Stimulated activated CD4-positive, alpha-beta T cell treated with anti-CD3 and anti-CD28 coated beads, Interleukin-1b, Interleukin-23, amount 100 ng/mL, for 48 hours (primary cell): ENCODE measurements around the gene SEMA3C.

Experiments used
- DNase-seq: peaks from one replicate; pipeline ENCODE4 v3.0.0-alpha.2; 2020

SEMA3C gene

GRCh38 chr7:80924090-80924489 is 5.2 kb upstream of the SEMA3C start:
- DNase-seq = no peak

DNA sequence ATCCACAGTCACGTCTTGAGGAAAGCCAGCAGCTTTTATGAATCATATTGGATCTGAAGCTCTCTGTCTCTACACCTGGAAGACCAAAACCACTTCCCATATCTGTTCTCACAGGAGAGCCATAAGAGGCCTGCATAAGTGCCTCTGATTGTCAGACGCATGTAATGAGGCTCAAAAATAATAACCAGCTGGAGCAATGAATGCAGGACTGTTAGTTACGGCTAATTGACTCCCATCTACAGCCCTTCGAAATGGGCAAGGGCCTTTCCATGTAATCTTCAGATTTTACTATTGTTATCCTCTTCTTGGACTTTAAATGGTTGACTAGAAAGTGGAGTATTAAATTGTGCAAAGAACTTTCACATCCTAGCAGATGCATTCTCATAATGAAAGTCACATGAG is 4.4 kb upstream of the SEMA3C start:
- no peak for DNase-seq

DNA sequence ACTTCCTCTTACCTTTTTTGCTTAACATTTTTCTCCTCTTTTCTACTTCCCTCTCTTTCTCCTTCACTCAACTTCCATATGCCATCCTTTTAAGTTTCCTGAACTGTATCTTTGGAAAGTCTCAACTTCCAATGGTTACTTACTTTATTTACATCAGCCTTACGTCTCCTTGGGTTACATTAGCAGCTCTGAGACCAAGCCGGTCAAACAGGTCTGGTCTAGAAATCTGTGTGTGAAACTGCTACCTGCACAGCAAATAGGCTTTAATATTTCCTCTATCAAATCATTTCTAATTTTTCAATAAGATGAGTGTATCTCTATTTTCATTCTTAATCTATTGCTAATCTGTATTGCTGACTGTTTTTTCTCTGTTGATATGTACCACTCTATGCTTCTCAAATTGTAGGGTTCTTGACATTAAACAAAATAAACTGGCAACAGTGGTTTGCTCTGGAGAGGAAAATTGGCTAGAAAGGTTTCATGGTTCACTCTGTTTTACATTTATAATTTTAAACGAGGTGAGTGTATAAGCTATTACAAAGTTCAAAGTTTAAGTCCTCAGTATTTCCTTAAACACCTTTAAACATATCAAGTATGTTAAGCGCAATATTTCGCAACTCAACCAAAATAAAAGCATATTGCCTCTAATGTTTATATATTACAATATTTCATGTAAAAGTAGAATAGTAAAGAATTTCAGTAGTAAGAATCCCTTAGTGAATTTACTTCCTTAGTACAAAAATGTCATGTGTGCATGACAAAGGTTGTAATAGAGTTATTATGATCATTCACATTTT is 3.6 kb upstream of the SEMA3C start:
- no peak for DNase-seq

DNA sequence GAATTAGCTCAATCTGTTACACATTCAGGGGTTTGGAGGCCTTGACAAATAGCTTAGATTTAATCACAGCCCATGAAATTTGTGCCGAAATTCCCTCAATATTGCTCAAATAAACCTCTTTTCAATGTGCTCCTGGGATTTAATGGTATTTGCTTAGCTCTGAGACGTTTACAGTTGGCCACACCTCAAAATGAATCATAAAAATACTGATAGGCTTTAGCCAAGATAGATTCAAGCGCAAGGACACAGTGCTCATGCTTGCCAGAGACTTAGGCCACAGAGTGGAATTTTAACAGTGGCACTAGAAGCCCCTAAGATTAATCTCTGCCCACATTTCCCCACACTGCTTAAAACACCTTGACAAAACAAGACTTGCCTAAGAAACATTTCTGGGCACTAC is 2.3 kb upstream of the SEMA3C start:
- no peak for DNase-seq

DNA sequence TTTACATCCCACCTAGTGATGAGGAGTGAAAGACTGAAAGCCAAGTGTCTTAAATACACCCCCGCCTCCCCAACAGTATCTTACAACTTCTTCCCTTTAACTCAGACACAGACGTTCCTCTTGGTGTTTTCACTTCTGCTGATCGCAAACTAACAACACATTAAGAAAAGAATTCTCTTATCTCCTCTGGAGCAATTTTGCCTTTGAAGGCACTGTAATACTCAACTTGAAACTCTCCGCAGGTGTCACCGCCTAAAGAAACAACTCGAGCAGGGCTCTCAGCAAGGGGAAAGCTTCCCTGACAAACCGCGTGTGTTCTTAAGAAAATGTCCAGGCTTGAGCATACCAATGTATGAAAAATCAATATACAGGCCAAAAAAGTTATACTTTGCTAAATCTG is 452 bp downstream of the SEMA3C start:
- no peak for DNase-seq

GRCh38 chr7:80916770-80917741 is 1.8 kb downstream of the SEMA3C start:
- DNase-seq = no peak

GRCh38 chr7:80910228-80910627 is 8.6 kb downstream of the SEMA3C start:
- DNase-seq = no peak

DNA sequence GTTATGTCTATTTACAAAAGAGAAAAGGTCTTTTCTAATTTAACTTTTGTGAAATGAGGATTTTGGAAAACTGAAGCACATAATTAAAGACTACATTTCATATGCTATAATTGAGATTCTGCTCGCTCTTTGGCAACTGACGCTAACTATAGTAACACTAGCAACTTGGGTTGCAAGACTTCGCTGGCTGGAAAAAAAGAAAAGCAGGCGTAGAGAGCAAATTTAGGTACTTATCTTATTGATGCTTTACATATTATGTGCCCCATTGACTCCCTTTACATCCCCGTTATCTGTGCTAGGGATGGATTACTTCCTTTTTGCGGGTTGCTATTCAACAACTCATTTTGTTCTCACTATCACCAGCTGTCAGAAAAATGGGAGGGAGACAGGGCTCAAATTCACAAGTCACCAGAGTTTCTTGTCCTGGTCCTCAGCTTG is 10.5 kb downstream of the SEMA3C start:
- DNase-seq = no peak

GRCh38 chr7:80907612-80908011 is 11.2 kb downstream of the SEMA3C start:
- no peak for DNase-seq

DNA sequence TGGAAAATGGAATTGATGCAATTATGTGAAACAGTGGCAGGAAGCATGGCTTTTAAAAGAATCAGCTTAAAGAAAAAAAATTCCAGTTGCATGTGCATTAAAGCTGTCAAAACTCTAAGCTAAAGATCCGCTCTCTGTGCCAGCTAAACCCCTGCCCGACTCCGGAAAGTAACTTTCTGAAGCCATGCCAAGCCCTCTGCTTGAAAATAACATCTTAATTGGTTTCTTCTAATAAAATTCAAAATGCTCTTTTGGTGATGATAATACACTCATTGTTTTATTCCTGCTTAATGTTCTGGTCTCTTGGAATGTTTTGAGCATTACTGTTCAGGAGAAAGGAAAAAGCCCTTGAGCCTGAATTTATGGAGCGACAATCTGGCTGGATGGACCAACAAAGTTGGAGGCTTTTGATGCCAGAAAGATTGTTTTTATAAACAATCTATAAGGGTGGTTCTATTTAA is 11.7 kb downstream of the SEMA3C start:
- DNase-seq = no peak

DNA sequence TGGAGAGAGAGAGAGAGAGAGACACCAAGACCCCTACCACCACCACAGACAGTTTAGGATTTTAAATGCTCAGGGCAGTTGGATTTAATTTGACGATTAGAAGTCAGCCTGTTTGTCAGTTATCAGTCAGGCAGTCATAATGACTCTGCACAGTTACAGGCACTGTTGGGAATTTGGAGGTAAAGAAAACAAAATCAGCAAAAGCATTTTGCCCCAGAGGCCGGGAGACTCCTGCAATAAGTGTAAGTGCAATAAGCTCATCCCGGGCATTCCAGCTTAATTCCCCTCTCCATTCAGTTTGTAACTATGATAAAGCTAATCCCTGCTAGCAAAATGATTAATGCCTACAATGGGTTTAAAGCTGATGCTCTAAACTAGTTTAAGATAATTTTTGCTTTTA is 13.5 kb downstream of the SEMA3C start:
- no peak for DNase-seq

DNA sequence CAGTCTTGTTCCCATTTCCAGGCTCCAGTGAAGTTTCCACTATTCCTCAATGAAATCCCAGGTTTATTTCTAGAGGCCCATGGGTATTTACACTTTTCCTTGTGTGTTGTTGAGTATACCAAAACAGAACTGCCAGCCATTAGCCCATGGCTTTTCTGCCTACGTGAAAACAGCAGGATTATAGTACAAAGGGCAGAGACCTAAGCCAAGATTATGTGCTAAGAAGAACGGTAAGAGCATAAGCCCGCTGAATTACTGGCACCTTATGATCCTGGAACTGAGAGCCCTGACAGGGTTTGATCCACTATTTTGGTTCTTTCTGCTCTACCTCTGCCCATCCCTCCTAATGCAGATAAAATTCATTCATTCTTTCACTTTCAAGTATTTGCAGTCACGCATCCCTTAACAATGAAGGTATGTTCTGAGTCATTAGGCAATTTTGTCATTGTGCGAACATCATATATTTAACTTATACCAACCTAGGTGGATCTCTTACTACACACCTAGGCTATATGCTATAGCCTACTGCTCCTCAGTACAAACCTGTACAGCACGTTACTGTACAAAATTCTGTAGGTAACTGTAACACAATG is 16.0 kb downstream of the SEMA3C start:
- no peak for DNase-seq

DNA sequence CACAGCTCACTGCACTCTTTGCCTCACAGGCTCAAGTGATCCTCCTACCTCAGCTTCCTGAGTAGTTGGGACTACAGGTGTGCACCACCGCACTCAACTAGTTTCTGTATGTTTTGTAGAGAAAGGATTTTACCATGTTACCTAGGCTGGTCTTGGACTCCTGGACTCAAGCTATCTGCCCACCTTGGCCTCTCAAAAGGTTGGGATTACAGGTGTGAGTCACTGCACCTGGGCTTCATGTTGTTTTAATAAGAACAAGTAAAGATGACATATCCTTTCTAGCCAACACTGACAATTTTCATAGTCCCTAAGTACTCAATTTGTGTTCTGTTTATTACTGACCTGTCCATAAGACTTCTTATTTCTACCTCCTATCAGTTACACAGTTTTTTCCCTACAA is 16.8 kb downstream of the SEMA3C start:
- DNase-seq = no peak

DNA sequence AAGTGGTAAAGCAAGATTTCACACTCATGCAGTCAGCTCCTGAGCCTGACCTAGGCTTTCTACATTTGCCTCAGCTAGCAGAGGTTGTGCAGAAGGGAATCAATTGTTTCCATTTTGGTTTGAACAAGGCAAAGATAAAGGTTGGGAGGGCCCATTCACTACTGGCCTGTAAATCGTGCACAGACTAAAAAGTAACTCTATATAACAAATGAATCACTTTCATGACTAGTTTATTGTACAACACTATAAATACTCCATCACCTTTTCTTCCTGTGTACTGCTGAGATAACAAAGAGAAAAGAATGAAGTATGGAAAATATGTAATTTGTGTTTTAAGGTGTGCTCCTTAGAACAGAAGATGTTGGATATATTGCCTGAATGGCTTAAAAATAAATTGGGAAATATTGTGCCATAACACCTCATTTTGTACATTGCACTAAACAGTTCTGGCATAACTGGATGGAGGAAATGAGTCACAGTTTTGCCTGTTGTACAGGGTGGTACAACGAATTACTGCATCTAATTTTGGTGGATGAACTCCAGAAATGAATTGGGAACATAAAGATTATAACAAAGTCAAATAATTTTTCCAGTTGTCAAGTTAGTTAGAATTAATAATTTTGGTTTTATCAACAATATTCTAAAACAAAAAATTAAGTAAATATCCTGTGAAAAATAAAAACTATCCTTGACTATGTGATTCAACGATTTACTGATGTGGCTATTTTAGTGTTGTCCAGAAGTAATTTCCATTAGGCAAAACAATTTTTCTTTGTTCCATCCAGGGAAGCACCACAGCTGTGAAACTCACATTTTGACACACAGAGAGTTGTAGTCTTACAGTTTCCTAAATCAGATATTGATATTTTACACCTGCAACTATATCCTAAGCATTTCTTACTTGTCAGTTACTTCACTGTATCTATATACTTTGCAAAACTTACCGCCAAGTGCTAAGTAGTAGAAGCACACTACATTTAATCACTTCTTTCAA is 18.0 kb downstream of the SEMA3C start:
- no peak for DNase-seq

GRCh38 chr7:80896906-80897598 is 21.8 kb downstream of the SEMA3C start:
- DNase-seq = no peak

DNA sequence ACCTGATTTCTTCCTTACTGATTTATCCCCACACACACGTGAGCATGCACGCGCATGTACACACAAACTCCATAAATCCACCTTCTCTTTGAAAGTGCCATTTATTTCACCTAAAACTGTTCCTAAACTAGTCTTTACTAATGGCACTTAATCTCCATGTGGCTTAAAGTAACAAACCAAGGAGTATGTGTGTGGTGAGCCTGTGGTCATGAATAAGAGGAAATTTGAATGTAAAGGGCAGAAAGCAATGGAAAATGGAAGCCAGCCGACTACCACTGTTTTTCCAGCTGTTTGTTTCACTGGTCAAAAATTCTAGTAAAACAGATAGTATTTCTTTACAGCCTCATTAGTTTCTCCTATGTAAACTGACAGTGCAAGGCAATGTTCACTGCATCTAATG is 23.8 kb downstream of the SEMA3C start:
- DNase-seq = no peak

DNA sequence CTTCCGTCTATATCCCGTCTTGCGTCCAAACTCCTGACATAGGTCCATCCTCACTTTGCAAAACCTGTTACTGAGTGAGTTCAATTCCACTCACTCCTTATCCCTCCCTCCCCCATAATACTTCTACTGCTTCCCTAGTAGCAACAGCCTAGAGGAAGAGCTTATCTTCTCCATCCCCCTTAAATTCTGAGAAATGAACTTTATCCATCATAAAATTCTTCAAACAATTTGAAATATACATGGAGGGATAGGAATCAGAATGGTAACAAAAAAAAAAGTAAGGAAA is 27.6 kb downstream of the SEMA3C start:
- DNase-seq = no peak

DNA sequence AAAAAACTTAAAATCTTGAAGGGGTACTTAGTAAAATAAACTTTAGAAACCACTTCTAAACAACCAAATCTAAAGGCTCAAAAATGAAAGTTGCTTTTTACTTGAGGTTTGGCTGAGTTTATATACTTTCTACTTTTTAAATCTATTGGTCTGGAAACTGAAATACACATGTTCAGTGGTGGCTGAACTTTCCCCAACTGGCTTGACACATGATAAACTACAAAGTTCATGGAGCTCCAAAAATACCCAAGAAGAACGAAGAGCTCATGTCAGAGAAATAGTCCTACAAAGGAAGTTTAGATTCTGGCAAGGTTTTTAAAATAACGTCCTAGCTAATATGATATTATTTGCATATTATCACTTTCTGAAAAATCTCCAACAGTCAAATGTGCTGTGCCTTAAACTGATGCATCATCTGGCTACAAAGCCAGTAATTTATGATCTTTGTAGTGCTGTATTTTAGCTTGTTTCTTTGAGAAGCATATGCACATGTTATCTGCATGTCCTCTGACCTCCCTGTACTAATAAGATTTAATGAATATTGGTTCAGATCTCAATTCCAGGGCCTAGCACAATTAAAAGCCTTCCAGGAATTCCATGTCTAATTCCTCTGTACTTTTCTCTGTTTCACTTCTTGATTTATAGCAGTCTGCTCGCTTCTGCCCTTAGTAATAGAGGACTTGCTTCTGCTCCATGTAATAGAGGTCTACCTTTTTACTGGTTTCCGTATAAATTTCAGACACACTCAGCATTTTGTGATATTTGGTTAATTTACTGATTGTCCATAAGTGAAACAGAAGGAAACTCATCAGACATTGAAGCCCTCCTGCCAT is 28.2 kb downstream of the SEMA3C start:
- no peak for DNase-seq

DNA sequence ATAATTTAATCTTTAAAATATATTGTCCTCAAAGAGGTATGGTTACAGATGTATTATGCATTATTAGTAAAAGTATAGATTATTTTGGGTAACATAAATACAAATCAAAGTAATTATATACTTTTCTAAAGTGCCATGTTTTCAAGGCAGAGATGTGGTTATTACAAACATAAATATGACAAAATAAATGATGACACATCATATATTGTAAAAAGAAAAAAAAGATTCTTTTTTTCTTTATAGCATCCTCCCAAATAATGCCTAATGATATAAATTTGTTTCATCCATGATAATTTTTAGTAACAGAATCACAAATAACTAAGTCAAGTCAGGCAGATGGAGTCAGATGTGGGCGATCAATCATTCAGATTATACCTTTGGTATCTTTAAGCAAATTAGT is 29.3 kb downstream of the SEMA3C start:
- no peak for DNase-seq

GRCh38 chr7:80885757-80886156 is 33.1 kb downstream of the SEMA3C start:
- no peak for DNase-seq
